Activated CD8-positive, alpha-beta memory T cell treated with anti-CD3 and anti-CD28 coated beads for 48 hours (primary cell): ENCODE measurements around the gene MKRN2.
"Not testable (repeated sequence)": the region's sequence is repeated elsewhere in the genome, so short reads cannot be mapped to it uniquely, and the experiment has no call there.

ENCODE experiments used
- DNase-seq, 3 experiments: peaks; one replicate each; pipeline ENCODE4 v3.0.0-alpha.2; 2020; ENCODE audit warnings: low read depth in 2 of 3, low spot score in 2 of 3

Gene MKRN2

GRCh38 chr3:12627370-12627769 is 70.5 kb downstream of the MKRN2 start:
- DNase-seq = no peak

- no peak for DNase-seq
Measured at GRCh38 chr3:12628813-12629212, 71.9 kb downstream of the MKRN2 start.

- no peak for DNase-seq
Measured at GRCh38 chr3:12629560-12629959, 72.7 kb downstream of the MKRN2 start.

- DNase-seq = no peak
Measured at GRCh38 chr3:12630292-12630691, 73.4 kb downstream of the MKRN2 start.

- DNase-seq = not testable (repeated sequence)
Measured at GRCh38 chr3:12630843-12631242, 74.0 kb downstream of the MKRN2 start.

GRCh38 chr3:12632523-12632922 is 75.6 kb downstream of the MKRN2 start:
- DNase-seq = no peak

GRCh38 chr3:12633108-12633507 is 76.2 kb downstream of the MKRN2 start:
- DNase-seq = no peak
